GM18499 (cell line): Measurements from ENCODE around the gene RASAL3.
"Not testable (repeated sequence)": the region's sequence is repeated elsewhere in the genome, so short reads cannot be mapped to it uniquely, and the experiment has no call there.

Experiments used
- ATAC-seq: cut with Tn5 transposase; IDR thresholded peaks from one replicate; pipeline ENCODE4 v1.9.1; 2021; ENCODE audit warnings: moderate number of reproducible peaks; ENCODE audit not compliant: insufficient read depth, unreplicated experiment

RASAL3 gene

DNA sequence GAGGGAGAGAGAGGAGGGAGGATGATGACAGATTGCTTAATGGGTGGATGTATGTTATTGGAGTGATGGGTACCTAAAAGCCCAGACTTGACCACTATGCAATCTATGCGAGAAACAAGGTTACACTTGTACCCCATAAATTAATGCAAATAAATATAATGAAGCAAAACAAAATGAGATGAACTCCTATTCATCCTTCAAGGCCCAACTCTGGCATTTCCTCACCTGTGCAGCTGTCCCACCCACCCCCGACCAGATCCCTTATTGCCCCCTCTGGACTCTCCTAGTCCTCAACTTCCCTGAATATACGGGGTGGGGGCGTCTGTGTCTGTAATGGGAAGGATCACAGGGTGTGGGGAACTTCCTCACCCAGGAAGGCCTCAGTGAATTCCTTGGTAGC is 10.8 kb upstream of the RASAL3 start:
- ATAC-seq, result no peak

DNA sequence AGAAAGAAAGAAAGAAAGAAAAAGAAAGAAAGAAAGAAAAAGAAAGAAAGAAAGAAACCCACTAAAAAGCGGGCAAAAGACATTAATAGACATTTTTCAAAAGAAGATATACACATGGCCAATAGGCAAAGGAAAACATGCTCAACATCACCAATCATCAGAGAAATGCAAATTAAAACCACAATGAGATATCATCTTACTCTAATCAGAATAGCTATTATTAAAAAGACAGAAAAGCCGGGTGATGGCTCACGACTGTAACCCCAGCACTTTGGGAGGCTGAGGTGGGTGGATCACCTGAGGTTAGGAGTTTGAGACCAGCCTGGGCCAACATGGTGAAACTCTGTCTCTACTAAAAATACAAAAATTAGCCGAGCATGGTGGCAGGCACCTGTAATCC is 9.5 kb upstream of the RASAL3 start:
- ATAC-seq, result not testable (repeated sequence)

DNA sequence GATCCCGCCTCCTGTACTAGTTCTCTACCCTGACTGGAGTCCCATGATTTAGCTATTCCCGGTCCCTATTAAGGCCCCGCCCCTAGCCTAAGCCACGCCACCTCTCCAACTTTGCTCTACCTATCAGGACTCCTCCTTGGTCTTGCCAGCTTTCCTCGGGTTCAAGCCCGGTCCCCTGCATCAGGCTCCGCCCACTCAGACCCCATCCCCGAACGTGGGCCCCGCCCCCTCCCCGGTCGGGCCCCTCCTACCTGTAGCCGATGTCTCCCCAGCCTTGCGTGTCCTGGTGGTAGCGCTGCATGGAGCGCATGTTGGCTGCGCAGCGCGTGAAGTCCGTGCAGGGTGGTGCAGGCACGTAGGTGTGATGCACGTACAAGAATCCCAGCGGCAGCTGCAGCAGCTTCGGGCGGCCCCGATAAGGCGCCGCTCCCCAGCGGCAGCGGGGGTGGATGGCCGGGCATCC is 7.3 kb upstream of the RASAL3 start:
- ATAC-seq, result no peak

DNA sequence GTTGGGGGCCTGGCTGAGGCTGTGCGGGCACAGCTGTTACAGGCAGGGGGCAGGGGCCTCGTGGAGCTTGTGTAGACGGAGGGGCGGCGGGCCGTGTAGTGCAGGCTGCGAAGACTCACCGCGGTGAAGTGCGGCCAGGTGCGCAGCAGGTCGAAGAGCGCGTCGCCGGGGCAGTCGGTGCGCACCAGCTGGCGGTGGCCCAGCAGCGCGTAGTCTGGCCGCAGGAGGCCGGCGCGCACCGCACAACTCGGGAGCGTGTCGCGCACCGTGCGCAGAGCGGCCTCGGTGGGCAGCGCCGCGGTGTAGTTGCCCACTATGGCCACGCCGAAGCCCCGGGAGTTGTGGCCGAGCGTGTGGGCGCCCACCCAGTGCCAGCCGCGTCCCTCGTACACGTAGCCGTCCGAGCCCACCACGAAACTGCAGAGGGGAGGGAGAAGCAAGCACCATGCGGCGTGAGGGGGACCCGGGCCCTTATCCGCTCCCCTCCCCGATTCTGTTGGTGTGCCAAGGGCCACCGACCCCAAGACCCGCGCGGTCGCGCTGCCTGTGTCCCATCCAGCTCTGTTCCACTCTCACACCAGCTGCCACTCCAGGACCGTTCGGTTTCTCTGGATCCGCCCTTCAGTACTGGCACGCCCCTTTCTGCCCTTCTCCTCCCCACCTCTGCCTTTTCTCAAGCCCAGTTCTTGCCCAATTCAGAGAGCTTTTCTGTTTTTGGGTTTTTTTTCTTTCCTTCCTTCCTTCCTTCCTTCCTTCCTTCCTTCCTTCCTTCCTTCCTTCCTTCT is 5.4 kb upstream of the RASAL3 start:
- ATAC-seq, result no peak

DNA sequence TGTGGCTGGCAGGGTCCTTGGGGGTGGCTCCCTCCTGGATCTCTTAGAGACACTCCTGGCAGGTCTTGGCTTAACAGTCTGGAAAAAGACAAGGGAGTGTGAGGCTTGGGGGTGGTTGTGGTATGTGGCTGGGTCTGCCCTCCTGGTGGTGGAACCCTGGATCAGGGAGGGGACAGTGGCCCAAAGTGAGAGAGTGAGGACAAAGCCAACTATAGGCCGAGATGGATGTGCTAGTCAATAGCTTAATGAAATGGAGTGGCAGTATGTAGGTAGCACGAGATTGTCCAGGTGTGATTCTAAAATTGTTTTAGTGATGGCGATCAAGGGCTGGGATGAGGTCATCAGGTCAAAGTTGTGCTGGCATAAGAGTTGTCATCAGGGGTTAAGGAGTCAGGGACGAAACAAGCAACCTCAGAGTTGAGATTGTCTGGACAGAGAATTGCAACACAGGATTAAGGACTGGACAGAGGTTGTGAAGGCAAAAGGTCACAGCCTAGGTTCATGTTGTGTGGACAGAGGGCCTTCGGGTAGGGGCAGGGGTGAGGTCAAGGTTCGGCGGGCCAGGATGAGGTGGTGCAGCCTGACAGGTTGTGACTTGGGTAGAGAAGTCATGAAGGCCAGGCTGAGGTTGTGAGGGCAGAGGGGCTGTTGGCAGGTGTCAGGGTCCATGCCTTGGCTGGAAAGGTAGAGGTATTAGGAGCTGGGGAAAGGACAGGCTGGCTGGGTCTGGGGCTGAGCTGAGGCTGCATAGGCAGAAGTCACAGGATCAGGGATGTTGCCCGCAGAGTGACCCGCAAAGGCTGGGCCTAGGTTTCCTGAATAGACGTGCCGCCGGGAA is 4.5 kb upstream of the RASAL3 start:
- ATAC-seq, result no peak

DNA sequence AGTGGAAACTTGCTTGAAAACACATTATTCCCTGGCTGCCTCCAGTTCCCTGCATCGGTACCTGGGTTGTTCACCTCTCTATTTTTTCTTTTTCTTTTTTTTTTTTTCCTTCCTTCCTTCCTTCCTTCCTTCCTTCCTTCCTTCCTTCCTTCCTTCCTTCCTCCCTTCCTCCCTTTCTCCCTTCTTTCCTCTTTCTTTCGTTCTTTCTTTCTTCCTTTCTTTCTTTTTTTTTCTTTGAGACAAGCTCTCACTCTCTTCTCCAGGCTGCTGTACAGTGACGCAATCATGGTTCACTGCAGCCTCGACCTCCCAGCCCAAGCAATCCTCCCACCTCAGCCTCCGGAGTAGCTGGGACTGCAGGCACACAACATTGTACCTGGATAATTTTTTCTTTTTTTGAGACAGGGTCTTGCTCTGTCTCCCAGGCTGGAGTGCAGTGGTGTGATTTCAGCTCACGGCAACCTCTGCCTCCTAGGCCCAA is 3.4 kb upstream of the RASAL3 start:
- ATAC-seq, result no peak

DNA sequence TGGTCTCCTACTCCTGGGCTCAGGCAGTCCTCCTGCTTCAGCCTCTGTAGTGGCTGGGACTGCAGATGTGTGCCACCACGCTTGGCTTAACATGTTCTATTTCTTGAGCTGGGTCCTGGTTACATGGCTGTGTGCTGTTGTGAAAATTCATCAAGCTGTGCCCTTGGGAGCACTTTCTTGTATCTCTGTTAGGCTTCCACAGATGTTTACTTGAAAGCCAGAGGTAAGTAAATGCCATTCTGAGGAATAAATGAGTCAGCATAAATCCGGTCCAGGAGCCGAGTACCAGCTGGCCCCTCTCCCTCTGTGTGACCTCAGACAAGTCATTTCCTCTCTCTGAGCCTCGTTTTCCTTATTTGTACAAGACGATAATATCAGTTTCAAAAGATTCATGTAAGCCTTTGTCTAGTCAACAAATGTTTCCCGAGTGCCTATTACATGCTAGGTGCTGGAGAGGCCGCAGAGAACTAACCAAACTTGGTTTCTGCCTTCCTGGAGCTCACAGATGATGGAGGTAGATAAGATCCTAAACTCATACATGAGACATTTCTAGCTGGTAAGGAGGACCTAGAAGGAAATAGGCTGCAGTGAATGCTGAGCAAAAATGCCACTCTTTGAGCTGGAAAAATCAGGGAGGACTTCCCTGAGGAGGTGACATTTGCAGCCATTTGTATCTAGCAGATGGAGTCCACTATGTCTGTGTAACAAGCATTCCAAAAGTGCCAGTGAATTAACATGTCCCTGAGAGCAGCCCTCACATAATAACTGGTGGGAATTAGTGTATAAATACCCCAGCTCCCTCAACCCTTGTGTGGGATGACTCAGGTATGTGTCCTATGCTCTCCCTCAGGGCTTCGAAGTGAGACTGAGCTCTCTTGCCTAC is 2.7 kb upstream of the RASAL3 start:
- no peak for ATAC-seq

DNA sequence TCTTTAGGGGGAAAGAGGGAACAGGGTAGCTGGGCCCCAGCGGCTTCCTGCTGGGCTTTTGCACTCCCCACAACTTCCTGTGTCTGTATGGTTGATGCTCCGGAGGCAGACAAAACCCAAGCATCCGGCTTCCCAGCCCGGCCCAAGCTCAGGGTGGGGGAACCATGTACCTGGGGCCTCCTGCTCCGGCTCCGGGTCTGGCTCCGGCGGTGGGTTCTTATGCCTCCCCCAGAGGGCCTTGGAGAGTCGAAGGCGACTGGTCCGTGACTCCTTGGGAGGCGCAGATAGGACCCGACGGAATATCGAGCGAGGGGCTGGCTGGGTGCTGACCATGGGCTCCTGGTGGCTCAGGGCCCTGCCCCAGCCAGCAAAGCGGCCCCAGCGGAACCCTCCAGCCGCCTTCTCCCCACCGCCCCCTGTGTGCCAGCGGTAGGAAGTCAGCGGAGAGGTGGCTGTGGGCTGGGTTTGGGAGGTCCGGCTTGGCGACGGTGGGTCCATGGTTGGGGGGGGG is 428 bp downstream of the RASAL3 start:
- no peak for ATAC-seq

DNA sequence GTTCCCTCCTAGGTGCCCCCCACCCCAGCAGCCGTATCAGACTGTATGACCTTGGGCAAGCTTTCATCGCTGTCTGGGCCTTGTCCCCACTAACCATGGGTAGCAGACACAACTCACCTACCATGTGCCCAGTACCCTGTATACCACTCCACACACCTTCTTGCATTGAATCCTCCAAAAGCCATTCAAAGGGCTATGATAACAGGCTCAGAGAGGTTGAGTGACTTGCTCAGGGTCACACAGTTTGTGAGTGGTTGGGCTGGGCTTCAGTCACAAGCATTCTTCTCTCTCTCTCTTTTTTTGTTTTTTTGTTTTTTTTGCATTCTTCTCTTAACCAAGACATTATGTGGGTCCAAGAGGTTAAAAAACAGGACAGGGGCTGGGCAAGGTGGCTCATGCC is 2.6 kb downstream of the RASAL3 start:
- ATAC-seq, result no peak

DNA sequence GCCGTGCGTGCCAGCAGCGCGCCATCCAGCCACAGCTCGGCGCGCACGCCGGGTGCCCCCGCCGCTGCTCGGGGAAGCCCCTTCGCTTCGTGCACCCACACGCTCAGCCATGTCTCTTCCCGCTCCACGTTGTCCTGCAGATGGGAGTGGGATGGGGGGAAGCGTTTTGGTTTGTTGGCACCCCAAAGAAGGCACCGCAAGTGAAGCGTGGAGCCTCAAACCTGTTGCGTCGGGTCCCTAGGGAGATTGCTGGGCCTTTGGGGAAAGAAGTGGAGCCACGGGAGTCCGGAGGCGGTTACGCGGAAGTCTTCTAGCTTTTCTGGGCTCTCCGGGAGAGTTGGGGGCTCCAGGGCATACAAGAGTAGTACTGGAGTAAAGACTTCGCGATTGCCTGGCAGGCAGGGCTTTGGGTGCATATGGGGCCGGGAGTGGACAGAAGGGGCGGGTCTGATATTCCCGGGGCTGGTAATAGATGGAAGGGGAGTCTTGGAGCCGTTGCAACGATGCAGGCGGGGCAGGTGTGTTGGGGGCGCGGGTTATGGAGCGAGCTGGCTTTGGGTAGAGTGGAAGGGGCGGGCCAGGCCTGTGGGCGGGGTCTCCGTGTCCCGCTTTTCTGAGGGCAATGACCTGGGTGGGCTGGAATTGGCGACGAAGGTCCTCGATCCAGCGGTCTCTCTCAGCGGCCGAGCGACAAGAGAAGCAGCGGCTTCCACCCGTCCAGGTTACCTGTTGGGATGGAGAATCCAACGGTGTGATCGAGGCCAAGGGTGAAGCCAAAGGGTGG is 6.5 kb downstream of the RASAL3 start:
- no peak for ATAC-seq

DNA sequence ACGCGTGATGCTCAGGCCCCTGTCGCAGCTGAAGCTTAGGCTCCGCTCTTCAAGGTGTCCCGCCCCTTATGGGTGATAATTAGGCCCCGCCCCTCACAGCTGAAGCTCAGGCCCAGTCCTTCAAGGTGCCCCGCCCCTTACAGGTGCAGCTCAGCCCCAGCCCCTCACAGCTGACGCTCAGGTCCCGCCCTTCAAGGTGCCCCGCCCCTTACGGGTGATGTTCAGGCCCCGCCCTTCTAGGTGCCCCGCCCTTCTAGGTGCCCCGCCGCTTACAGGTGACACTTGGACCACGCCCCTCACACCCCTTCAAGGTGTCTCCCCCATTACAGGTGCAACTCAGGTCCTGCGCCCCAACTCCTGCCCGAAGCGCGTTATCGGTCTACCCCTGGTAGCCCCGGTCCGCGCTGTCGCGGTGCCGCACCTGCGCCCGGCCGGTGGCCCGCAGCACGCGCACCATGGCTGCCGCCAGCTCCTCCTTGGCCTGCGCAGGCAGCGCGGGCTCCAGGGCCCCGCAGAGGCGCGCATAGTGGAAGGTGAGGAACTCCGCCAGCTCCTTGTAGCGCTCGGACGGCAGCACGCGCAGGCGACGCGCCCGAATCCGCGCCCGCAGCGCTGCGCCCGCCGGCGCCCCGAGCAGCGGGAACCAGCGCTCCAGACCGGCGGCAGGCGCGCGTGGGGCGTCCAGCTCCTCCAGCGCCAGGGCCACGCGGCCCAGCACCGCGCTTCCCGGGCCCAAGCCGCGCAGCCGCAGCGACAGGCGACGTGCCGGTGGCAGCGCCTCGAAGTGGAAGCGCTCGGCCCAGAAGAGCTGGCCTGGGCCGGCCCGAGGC is 7.3 kb downstream of the RASAL3 start:
- no peak for ATAC-seq

DNA sequence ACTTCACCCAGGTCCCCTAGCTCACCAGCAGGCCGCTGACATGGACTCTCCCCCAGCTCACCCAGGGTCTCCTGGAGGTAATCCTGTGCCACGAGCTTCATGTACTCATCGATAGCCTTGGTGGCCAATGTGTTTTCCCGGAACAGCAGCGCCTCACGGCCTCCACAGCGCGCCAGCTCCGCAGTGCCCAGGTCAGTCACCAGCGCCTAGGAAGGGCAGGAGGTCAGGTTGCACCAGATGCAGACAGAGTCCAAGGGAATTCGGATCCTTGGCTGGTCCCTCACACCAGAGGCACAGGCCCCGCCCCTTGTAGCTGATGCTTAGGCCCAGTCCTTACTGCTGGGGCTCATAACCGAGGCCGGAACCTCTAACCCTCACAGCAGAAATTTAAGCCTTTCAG is 7.9 kb downstream of the RASAL3 start:
- no peak for ATAC-seq

DNA sequence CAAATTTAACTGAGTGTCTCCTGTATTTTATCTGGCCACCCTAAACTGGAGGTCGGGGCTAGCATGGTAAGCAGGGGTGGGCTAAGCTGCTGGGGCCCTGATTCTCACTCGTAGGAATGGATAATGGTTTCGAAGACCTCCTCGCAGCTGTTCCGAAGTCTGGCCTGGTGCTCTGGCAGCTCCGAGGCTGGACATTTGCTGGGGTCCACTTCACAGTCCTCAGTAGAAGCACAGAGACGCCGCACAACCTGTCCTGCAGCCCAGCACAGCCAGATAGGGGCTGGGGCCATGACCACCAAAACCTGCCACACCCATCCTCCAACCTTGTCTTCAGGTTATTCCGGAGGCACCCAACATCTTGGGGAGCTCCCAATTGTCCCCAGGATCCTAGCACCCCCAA is 8.3 kb downstream of the RASAL3 start:
- no peak for ATAC-seq

DNA sequence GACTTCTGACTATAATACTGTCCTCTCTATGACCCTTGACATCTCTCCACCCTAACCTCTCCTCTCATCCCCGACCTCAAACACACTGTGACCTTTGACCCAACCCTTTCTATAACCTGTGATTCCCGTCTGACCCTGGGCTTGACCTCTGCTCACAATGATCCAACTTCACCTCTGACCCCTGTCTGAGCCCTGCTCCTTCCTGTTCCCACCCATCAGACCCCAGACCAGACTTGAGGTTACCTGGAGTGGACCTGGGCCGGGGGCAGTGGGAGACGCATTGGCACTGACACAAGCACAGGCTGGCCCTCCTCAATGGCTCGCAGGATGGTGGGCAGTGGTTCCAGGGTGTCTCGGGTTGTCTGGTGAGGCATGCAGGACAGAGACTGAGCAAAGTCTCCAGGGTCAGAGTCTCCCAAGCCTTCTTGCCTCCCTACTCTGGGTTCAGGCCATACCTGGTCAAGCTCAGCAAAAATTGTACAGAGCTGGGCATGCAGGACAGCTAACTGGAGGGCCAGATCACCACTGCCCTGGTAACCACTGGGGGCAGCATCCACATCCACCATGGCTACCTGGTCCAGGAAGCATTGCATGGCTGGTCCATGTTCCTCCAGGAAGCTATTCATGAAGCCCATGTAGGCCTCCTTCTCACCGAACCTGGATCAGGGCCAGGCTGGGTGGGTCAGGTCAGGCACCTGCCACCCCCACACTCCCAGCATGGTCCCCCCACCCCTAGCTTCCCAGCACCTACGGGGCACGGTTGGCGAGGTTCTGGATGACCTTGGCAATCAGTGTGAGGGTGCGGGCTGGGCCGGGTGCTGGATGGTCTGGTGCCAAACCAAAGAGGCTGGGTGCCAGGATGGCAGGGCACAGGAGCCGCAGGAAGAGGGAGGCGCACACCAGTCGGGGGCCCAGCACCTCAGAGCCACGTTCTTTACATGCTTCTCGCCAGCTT is 10.2 kb downstream of the RASAL3 start:
- no peak for ATAC-seq

DNA sequence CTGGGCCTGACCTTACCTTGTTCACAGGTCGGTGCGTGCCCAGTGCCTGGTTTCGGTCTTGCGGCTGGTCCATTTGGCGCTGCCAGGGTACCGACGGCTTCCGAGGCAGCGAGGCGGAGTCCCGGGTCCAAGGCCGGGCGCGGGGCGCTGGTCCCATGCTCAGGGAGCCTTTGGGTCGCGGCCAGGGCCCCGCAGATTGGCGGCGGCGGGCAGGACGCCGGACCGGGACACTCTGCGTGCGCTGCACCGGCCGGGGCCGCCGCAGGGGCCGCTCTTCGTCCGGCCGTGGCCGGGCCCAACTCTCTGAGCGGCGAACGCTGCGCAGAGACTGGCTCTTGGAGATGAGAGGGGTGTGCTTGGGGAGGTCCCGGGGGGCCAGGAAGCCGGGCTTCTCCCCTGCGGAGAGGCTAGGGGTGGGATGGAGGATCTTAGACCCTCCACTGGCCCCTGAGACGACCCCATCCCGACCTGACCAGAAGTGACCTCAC is 11.2 kb downstream of the RASAL3 start:
- no peak for ATAC-seq

DNA sequence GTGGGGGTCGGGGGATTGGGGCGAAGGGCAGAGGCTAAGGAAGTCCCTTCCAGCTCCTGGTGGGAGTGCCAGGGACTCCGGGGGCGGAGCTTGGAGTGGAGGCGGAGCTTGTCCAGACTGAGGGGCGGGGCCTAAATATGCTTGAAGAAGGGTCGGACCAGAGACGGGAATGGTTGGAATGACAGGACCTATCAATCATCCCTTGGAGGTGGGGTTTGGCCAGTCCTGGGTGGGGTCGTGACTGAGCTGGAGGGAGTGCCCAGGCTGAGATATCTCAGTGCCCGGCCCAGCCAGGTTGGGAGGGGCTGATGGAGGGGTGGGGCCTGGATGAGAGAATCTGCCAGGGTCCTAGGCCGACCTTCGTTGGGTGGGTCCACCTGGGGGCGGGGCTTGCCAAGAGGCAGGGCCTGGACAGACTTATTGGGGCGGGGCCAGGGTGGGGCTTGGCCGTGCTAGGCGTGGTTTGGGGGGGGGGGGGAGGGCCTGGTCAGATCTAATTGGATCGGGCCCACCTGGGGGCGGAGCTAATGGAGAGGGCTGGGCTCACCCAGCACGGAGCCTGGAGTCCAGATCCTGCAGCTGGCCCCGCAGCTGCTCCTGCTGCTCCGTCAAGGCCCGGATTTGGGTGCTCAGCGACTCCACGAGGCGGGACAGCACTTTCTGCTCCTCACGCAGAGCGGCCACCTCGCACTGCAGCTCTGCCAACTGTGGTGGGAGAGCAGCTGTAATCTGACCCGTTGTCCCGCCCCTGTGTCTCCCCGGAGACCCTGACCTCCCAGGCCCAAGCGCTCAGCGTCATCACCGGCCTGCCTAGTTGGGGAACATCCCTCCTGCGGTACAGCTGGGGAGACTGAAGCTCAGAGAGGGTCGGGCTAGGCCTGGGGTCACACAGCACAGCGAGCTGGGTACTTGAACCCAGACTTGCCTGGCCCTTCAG is 12.0 kb downstream of the RASAL3 start:
- no peak for ATAC-seq
